HEK293 (cell line): ENCODE results near the gene PLCL2.

Experiments
- CTCF ChIP-seq: fragments of 450-650 bp; formaldehyde crosslinking; IDR thresholded peaks from 2 replicates; pipeline ENCODE4 v1.5.1; 2016; ENCODE audit warnings: missing biosample characterization, missing genetic modification characterization
- EGR2 ChIP-seq: fragments of 450-650 bp; formaldehyde crosslinking; IDR thresholded peaks from 2 replicates; pipeline ENCODE4 v1.5.1; 2016; ENCODE audit warnings: low read depth, missing biosample characterization, missing genetic modification characterization
- GLIS2 ChIP-seq: fragments of 450-650 bp; formaldehyde crosslinking; IDR thresholded peaks from 2 replicates; pipeline ENCODE4 v1.5.1; 2016; ENCODE audit warnings: missing biosample characterization, missing genetic modification characterization
- TCF7L2 ChIP-seq: IDR thresholded peaks from 2 replicates; pipeline ENCODE4 v1.6.1; 2011; ENCODE audit warnings: low read depth, mild to moderate bottlenecking, inconsistent platforms, low read length, moderate library complexity, borderline replicate concordance
- ZBTB7A ChIP-seq: fragments of 450-650 bp; formaldehyde crosslinking; IDR thresholded peaks from 2 replicates; pipeline ENCODE4 v1.5.1; 2016; ENCODE audit warnings: low read depth, missing biosample characterization, missing genetic modification characterization
- ZFHX2 ChIP-seq: fragments of 450-650 bp; formaldehyde crosslinking; conservative IDR thresholded peaks from 2 replicates; pipeline ENCODE4 v1.5.1; 2016; ENCODE audit warnings: missing biosample characterization, missing genetic modification characterization
- ZNF114 ChIP-seq: fragments of 450-650 bp; formaldehyde crosslinking; IDR thresholded peaks from 2 replicates; pipeline ENCODE4 v1.5.0; 2017; ENCODE audit warnings: missing biosample characterization, missing genetic modification characterization
- ZNF175 ChIP-seq: fragments of 450-650 bp; formaldehyde crosslinking; IDR thresholded peaks from 2 replicates; pipeline ENCODE4 v1.5.1; 2016; ENCODE audit warnings: missing biosample characterization, missing genetic modification characterization
- ZNF2 ChIP-seq: fragments of 450-650 bp; formaldehyde crosslinking; IDR thresholded peaks from 2 replicates; pipeline ENCODE4 v1.5.1; 2016; ENCODE audit warnings: missing biosample characterization, missing genetic modification characterization
- ZNF24 ChIP-seq: fragments of 450-650 bp; formaldehyde crosslinking; IDR thresholded peaks from 2 replicates; pipeline ENCODE4 v1.5.1; 2016; ENCODE audit warnings: missing biosample characterization, missing genetic modification characterization
- ZNF473 ChIP-seq: fragments of 450-650 bp; formaldehyde crosslinking; IDR thresholded peaks from 2 replicates; pipeline ENCODE4 v1.5.1; 2017; ENCODE audit warnings: missing biosample characterization, missing genetic modification characterization
- ZNF558 ChIP-seq: fragments of 450-650 bp; formaldehyde crosslinking; IDR thresholded peaks from 2 replicates; pipeline ENCODE4 v1.5.1; 2016; ENCODE audit warnings: missing biosample characterization, missing genetic modification characterization
- ZNF768 ChIP-seq: fragments of 450-650 bp; formaldehyde crosslinking; IDR thresholded peaks from 2 replicates; pipeline ENCODE4 v1.5.1; 2018; ENCODE audit warnings: missing biosample characterization, mild to moderate bottlenecking, missing genetic modification characterization
- TF ChIP-seq, protein P1 (sequence below): fragments of 450-650 bp; formaldehyde crosslinking; IDR thresholded peaks from 2 replicates; pipeline ENCODE4 v1.5.1; 2017; ENCODE audit warnings: missing biosample characterization, mild to moderate bottlenecking, missing genetic modification characterization, moderate library complexity

DNA sequence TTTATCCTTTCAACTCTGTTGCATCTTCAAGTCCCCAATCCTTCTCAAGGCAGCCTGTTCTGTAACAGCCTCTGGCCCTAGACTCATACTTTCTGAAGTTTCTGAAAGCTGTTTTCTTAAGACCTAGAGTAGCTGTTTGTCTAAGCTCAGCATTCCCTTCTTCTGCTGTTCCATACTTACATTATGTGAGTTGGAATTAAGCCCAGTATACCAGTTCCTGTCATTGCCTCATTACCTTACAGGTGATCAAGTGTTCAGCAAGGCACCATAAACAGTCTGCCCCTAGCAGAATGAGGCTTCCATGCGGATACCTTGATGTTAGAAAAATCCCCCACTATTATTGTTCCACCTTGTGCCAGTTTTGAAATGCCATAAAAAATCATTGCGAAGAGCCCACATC lies 180.6 kb downstream of the PLCL2 start:
- TF ChIP-seq CTCF (no peak), ZNF473 (no peak), ZNF768 (tag by site-specific recombination) (no peak), GLIS2 (tag by site-specific recombination) (no peak), ZNF24 (no peak), ZBTB7A (no peak), EGR2 (tag by site-specific recombination) (no peak), TCF7L2 (no peak), ZNF114 (tag by site-specific recombination) (no peak), ZNF558 (no peak), ZFHX2 (tag by site-specific recombination) (no peak), ZNF175 (tag by site-specific recombination) (no peak), ZNF2 (tag by site-specific recombination) (no peak)
- TF ChIP-seq, protein P1, sequence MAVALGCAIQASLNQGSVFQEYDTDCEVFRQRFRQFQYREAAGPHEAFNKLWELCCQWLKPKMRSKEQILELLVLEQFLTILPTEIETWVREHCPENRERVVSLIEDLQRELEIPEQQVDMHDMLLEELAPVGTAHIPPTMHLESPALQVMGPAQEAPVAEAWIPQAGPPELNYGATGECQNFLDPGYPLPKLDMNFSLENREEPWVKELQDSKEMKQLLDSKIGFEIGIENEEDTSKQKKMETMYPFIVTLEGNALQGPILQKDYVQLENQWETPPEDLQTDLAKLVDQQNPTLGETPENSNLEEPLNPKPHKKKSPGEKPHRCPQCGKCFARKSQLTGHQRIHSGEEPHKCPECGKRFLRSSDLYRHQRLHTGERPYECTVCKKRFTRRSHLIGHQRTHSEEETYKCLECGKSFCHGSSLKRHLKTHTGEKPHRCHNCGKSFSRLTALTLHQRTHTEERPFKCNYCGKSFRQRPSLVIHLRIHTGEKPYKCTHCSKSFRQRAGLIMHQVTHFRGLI (tag by site-specific recombination): no peak
